ENCODE results near the gene TGIF2.
A peak's percentile ranks its signal among the peaks of the same experiment; 100 is the strongest.

TGIF2 gene

DNA sequence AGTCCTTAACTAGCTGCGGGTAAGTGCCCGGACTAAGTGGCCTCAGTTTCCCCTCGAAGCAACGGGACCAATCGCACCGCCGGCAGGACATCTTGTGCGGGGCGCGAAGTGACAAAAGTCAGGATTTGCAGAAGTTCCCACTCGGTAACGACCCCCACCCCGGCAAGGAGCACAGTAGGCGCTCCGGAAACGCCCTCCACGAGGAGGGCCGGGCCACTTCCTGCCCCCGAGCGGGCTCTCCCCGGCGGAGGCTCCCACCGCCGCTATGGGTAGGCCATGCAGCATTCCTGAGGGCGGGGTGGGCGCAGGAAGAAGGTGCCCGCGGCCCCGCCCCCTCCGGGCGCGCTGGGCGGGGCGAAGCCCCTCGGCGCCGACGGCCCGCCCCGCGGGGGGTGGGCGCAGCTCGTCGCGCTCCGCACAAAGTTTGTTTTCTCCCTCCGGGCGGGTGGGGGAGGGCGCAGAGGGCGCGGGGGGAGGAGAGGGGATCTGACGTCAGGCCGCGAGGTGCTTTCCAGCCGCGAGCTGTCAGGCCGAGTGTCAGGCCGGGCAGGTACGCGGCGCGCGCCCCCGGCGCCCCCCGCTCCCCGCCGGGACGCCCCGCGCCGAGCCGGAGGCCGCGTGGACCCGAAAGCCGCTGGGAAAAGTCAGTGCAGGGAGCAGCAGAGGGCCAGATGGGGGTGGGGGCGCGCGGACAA, at the start of gene TGIF2:
Gene TGIF2 (plus strand): TSS at position 495 of the 695 bp plus-strand sequence. CDS start 5,178 bp downstream, outside the sequence.
- DNase-seq = peak; percentile 90 to 95 (median 91)

DNA sequence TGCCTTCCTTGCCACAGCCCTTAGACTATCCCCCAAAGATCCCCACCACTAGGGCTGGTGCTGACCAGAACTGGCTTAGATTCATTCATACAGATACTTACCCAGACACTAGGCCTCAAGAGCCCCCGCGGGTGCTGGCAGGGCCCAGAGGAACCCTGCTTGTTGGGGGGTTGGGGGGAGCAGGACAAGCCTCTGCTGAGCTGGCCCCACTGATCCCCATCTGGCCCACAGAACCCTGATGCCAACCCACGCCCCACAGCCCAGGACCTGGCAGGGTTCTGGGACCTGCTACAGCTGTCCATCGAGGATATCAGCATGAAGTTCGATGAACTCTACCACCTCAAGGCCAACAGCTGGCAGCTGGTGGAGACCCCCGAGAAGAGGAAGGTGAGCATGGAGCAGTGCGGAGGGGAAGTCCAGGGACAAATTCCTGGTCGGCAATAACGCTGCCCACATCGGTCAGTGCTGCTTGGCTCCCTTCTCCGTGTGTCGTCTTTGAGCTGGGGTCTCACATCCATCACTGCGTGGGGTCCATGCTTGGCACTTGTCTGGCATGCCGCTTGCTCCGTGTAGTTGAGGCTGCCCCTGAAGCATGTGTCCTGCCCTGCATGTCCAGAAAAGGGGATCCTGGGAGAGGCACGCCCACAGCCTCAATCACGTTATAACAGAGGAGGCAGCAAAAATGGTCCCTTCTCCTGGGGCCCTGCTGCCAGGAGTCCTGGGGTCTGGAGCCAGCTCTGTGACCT, 47.6 kb upstream of the TGIF2 start:
- no peak for DNase-seq

GRCh38 chr20:36526521-36527011, 46.8 kb upstream of the TGIF2 start:
- DNase-seq = no peak

DNA sequence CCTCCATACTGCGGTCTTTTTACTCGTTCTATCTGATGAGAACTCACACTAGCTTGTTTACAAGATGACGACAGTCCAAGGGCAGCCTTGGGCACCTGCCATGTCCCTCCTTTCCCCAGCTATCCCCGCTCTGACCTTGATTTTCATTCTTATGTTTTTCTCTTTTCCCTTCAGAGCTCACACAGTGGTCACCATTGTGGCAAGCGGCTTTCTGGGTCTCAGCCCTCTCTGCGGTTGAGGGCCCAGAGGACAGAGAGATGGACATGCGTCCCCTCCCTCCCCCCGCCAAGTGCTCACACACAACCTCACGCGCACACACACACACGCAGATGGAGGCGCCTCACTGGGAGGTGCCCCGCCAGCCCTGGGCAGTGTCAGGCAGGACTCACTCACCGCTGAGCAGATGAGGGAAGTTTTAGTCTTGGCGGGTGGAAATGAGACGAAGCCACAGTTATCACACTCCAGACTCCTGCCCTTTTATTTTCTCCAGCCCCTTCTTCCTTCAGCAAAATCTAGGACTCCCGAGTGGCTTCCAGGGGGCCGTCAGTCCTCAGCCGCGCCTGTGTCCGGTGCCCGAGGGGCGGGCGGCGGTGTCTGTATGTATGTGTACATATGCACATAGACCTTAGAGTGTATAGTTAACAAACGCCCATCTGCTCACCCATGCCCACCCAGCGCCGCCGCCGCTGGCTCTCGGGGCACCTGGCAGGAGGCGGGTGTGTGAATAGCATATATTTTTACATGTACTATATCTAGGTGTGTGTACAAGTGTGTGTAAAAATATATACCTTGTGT, 45.9 kb upstream of the TGIF2 start:
- no peak for DNase-seq

DNA sequence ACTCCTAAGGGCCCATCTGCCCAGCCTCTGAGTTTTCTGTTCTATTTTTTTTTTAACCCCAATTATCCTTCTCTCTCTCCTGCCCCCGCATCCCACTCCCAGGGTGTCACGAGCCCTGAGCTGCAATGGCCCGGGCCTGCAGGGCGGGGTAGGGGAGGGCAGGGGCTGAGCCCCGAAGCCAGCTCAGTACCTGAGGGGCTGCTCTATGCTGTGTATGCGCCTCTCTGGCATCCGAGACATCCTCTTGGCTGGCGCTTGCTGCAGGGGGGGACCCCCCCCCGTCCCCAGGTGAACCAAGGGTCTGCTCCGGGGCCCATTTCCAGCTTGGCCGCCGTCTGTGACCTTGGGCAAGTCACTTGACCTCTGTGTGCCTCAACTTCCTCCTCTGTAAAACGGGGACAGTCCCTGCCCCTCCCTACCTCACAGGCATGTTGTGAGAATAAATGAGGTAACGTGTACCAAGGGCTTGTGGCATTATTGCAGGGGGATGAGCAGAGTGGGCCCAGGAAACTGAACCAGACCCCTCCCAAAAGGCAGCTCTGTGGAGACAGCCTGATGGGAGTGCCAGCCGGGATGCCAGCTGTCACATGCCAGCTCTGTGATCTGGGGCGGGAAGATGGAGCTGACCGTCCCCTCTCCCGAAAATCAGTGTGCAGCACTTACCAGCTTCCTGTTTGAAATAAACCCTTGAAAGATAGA, 45.1 kb upstream of the TGIF2 start:
- no peak for DNase-seq

DNA sequence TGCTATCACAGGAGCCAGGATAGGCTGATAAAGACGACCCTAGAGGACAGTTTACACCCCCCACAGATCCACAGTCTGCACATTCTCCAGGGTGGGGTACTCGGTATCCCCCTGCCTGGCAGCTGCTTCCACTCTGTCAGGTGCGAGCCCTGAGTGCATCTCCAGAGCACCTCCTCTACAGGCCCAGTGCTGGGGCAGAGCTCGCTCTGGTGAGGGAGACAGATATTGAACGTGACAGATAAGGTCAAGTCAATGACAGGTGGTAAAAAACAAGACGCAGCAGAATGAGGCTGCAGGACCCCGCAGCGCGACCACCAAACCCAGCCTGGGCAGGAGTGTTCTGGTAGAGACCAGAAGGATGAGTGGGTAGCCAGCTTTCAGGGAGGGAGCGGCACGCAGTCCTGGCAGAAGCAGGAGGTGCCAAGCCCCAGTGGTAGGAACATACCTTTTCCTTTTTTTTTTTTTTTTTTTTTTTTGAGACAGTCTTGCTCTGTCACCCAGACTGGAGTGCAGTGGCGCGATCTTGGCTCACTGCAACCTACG, 44.5 kb upstream of the TGIF2 start:
- DNase-seq = no peak

GRCh38 chr20:36532388-36532787, 41.0 kb upstream of the TGIF2 start:
- no peak for DNase-seq

DNA sequence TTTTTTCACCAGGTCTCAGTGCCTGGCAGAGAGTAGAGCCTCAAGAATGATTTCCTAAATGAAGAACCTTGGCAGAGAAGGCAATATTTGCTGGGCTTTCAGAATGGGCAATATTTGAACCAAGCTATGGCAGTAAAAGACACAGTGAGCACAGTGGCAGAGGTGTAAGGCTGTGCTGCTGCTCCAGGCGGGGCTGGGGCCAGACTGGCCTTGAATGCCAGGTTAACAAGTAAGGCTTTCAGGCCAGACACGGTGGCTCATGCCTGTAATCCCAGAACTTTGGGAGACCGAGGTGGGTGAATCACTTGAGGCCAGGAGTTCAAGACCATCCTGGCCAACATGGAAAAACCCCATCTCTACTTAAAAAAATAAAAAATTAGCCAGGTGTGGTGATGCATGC, 40.6 kb upstream of the TGIF2 start:
- no peak for DNase-seq

DNA sequence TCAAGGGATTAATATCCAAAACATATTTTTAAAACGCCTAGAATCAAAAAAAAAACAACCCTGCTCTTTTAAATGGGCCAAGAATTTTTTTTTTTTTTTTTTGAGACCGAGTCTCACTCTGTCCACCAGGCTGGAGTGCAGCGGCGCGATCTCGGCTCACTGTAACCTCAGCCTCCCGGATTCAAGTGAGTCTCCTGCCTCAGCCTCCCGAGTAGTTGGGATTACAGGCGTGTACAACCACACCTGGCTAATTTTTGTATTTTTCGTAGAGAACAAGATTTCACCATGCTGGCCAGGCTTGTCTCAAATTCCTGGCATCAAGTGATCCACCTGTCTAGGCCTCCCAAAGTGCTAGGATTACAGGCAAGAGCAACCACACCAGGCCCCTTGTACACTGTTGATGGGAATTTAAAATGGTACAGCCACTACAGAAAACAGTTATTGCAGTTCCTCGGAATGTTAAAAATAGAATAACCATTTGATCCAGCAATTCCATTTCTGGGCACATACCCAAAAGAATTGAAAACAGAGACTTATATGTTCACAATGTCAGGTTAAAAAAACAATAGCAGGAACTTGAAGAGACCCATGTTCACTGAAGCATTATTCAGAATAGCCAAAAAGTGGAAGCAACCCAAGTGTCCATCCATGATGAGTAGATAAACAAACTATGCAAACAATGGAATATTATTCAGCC, 35.2 kb upstream of the TGIF2 start:
- no peak for DNase-seq

DNA sequence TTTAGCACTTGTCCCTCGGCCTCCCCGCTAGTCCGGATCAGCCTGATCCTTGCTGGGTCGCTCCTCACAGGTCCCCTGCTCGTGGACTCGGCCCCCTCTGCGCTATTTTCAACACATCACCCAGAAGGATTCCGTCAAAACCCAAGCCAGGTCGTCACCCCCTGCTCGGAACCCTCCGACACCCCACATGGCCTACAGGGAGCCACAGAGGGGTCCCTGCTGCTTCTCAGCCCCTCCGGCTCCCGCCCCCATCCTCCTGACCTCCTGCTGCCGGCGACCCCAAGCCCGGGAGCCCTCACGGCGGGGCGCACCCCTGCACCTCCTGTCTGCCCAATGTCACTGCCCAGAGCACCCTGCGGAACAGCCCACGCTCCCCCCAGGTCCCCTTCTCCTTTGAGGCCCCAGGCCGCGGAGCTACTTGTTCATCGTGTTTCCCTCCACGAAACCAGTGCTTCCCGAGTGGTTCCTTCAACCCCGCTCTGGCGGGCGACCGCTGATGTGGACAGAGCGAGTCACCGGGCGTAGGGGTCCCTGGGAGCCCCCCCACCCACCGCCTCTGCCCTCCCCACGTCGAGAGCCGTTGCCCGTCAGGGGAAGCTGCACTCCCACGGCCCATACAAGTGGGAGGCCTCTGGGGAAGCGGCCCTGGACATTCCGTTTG, 32.7 kb upstream of the TGIF2 start:
- DNase-seq = no peak

DNA sequence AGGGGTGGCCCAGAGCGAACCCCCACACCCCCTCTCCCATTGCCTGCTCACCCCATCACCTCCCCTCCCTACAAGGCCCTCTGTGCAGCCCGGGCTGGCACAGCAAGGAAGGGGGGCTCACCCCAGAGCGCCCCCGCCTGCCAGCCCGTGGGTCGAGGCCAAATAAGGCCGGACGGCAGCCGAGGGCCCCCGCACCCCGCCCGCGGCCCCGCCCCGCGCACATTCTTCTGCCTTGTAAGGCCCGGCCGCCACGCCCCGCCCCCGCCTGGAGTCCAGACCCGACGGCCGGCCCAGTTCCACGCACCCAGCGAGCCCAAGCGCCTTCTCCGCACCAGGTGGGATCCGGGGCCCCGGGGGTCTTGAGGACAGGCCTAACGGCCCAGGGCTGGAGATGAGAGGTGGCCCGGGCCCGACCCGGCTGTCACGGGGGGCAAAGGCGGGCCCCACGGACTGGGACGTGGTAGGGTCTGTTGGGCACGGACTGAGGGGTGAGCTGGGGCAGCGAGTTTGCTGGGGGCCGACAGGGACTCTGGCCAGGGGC, 32.1 kb upstream of the TGIF2 start, which contains the start of gene MYL9:
Gene MYL9 (plus strand): TSS at position 293 of the 541 bp plus-strand sequence. CDS start 3,366 bp downstream, outside the sequence.
- DNase-seq = no peak

- DNase-seq = no peak
Measured at GRCh38 chr20:36541768-36542488, 31.5 kb upstream of the TGIF2 start.

DNA sequence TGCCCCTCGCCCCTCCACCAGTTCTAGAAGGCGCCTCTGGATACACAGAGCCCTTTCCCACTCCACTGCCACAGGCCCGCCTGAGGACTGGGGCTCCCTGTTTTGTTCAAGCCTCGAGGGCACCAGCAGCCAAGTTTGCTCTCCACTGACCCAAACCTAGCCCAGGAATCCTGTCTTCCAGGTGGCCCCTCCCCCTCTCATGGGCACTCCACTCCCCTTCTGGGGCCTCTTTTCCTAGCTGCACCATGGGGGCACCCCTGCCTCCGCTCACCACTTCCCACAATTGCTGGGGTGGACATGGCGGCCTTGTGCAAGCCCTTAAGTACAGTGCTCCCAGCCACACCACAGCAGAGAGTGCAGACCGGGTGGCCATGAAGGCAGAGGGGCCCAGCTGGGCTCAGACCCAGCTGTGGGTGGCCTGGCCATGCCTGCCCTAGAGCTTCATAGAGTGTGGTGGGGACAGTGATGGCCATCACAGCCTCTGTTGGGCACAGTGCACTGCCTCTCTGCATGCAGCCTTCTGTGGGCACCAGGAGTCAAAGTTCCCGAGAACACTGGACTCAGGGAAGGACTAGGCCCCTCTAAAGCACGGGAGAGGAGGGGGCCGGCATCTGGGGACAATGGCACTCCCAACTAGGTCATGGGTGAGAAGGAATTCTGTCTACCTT, 30.7 kb upstream of the TGIF2 start:
- DNase-seq = no peak

DNA sequence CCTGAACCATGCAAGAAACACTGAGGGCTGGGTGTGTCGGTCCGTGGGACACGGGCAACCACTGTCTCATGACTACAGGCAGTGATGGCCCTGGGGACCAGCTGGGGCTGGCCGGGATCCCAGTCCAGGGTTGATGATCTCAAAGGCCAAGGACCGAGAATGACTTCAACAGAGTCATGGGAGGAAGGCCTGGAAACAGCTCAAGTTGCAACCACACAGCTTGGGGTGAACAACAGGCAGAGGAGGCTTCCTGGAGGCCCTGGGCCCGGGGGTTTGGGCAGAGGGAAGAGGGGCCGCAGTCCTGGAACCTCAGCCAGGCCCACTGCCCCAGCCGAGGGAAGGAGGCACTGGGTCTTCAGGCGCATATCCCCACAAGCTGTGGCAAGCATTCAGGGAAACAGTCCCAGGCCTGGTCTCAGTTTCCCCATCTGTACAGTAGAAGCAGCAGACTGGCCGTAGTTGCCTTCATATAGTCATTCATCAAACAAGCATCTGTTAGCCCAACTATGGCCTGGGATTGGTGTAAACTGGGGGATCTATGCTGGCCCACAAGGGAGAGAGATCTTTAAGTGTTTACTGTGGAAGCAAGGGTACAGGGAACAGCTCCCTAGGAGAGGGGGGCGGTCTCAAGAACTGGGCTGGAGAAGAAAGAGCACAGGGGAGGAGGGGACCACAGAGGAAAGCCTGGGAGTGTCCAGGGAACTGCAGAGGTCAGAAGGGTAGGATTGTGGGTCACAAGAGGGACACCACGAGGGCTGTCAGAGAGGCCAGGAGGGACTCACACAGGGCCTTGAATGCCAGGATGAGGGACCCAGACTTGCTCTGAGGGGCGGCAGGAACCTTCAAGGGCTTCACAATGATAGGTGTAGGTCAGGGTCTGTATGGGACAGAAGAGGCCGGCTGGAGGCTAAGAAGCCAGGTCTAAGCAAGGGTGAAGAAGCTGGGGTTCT, 29.9 kb upstream of the TGIF2 start:
- no peak for DNase-seq

DNA sequence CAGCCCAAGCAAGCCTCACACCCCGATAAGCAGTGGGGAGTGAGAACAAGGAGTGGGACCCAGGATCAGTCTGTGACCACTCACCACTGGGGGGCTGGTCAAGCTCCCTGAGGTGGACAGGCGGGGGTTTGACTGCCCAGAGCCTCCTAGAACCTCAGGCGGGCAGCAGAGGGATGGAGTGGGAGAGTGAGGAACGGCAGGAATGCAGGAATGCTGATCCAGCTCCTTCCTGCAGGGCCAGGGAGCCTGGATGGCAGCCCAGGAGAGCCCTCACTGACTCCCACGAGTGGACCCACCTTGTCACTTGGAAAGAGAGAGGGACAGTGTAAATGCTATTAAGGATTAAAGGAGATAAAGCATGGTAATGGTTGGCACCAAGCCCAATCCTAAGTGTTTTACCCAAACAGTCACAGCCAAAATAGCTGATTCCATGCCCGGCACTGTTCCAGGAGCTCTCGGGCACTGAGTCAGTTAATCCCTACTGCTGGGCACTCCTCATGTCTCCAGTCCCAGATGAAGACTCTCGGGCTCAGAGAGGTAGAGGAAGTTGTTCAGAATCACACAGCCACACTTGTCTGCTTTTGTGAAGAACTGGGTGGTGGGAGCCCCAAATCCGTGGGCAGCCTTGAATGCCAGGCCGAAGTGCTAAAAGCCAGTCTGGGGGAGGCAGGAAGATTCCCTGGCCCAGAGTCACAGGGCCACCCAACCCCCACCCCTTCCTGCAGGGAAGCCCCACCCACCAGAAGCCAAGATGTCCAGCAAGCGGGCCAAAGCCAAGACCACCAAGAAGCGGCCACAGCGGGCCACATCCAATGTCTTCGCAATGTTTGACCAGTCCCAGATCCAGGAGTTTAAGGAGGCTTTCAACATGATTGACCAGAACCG, 29.0 kb upstream of the TGIF2 start:
- no peak for DNase-seq

DNA sequence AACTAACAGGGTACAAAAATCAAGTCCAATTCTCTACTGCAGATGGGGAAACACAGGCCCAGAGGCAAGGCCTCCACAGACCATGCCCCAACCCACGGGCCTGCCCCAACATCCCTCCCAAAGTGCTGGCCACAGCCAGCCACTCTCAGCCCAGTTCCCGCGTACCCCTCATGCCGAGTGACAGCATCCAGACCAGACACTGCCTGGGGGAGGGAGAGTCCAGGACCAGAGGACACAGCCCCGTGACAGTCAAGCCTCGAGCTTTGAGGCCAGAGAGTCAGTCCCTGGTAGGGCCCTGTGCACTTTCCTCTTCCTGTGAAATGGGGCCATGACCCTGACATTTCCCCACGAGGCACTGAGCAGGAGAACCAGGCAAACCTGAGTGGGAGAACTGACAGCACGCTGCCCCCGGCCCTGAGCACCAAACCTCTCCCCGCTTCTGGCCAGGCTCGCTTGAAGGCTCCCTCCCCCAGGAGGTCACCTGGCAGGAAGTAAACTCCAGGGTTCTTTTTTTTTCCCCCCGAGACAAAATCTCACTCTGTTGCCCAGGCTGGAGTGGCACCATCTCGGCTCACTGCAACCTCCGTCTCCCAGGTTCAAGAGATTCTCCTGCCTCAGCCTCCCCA, 27.2 kb upstream of the TGIF2 start:
- no peak for DNase-seq
